GOT3 (cell line): ENCODE results near the gene RAB26.

Experiments
- DNase-seq: peaks from one replicate; lab custom pipeline; 2025; ENCODE audit warnings: mixed read lengths; lab: John Stamatoyannopoulos, UW

The RAB26 gene

GRCh38 chr16:2178321-2179106 is 30.1 kb downstream of the RAB26 start:
- DNase-seq = no peak

- no peak for DNase-seq
Observed at GRCh38 chr16:2179107-2179501, 30.7 kb downstream of the RAB26 start.

DNA sequence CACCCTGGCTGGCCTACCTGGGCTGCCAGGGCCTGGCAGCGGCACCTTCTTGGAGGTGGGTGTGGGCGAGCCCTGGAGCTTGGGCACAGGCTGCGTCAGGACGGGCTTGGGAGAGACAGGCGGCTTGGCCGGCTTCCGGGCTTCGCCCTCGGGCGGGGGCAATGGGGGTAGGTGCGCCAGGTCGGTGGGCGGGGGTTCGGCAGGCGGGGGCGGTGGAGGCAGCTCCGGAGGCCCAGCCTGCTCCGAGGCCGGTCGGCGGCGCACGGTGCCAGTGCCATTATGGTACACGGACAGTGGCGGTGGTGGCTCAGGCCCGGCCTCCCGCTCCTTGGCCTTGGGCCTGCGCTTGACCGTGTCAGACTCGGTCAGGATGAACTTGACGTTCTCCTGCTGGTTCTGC is 31.2 kb downstream of the RAB26 start:
- DNase-seq = no peak

DNA sequence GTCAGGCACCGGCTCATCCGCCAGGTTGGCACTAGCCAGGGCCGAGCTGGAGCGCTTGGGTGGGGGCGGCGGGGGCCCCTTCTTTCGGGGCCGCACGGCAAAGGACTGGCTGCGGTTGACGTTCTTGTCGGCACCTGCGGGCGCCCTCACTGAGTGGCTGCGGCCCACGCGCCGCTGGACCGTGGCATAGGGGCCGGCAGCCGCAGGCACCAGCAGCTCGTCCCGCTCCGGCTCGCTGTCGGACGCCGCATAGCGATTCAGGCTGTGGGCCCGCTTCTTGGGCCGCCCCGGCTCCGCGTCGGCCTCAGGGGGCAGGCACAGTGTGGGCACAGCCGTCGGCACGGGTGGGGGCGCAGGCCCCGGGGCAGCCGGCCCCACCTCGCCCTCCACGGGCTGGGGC is 32.0 kb downstream of the RAB26 start:
- DNase-seq = no peak

GRCh38 chr16:2180962-2181923 is 32.8 kb downstream of the RAB26 start:
- DNase-seq = no peak

DNA sequence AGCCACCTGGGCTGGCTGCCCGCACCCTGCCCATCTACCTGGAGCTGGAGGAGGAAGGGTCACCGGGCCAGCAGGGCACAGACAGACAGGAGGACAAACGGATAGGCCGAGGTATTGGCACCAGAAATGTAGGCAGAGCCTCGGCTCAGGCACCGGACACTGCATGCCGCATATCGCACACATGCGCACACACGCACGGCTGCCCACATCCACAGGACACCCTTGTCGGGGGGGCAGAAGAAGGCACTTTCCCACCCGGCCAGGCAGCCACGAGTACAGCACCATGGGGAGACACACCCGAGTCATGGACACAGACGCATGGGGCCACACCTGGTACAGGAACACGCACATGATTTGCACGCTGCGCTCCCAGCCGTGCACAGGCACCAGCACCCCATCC is 33.5 kb downstream of the RAB26 start:
- DNase-seq = no peak

DNA sequence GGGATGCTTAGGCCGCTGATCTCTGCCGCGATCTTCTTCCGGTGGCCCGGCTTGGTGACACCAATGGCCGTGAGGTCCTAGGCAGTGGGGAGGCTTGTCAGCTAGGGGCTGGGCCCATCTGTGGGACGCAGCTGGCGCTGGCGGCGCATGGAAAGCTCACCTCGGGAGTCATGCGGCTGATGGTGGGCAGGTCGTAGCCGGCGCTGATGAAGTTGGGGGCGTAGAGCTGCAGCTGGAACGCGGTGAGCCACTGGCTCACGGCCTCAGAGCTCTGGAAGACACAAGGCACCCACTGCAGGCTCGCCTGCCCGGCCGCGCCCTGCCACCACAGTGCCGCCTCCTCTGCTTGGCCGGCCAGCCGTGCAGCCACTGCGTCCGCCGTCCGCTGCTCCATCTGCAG is 35.2 kb downstream of the RAB26 start:
- no peak for DNase-seq

- no peak for DNase-seq
Observed at GRCh38 chr16:2184346-2184745, 35.9 kb downstream of the RAB26 start.

- DNase-seq = no peak
Observed at GRCh38 chr16:2184962-2185361, 36.5 kb downstream of the RAB26 start.

- DNase-seq = no peak
Observed at GRCh38 chr16:2186064-2186463, 37.6 kb downstream of the RAB26 start.

- no peak for DNase-seq
Observed at GRCh38 chr16:2186505-2186904, 38.1 kb downstream of the RAB26 start.

DNA sequence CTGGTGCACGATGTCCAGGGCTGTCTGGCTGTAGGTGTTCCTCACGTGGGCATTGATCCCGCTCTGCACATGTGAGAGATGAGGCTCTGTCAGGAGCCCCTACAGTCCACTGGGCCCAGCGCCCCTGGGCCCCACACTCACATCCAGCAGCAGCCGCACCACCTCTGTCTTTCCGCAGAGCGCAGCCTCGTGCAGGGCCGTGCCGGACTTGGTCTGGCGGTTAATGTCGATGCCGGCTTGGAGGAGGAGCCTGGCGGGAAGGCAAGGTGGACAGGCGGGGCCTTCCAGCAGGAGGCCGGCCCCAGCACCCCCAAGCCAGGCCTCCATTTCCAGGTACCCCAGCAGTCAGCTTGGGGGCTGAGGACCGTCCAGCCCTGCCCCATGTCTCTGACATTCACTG is 38.8 kb downstream of the RAB26 start:
- DNase-seq = no peak

GRCh38 chr16:2188395-2188794 is 40.0 kb downstream of the RAB26 start:
- no peak for DNase-seq

GRCh38 chr16:2189252-2189893 is 40.9 kb downstream of the RAB26 start:
- DNase-seq = no peak

GRCh38 chr16:2190002-2190658 is 41.7 kb downstream of the RAB26 start:
- DNase-seq = no peak

DNA sequence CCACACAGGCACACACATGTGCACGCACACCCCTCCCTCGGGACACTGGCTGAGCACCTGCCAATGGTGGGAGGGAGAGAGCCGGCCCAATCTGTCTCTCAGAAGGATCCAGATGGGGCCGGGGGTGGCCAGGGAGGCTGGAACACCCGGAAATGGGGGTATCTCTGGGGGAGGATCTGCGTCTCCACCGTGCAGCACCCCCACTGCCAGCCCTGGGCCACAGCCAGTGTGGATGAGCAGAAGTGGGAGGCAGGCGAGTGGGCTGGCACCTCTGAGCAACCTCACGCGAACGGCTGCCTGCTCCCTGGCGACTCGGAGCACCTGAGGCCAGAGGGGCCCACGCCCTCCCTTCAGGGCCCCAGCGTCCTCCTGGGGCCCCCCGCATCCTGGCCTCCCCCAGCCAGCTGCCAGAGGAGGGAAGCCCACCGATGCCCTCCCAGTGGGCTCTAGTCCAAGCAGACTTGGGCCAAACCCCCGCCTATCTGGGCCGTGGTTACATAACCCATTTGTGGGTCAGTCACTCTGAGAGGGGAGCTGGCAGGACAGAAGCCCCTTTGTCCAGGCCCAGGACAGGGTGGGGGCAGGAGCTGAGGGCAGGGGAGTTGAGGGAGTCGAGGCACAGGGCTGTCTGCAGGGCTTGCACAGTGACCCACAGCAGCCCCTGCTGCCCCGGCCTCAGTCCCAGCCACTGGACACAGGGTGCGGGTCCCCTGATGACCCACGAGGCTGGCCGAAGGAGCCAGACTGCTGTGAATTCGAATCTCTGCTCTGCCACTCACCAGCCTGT is 42.4 kb downstream of the RAB26 start:
- no peak for DNase-seq

DNA sequence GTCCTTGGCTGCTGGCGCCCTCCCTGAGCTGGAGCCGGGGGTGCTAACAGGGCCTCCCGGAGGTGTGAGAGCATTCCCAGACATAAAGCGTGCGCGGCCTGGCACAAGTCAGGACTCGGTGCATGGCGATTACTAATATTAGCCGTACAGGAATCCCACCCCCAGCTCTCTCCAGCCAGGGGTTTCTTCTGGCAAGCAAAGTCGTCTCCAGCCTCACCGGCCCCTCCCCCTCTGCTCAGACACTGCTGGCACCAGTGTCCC is 43.0 kb downstream of the RAB26 start:
- DNase-seq = no peak

GRCh38 chr16:2194166-2194834 is 45.9 kb downstream of the RAB26 start:
- DNase-seq = no peak

DNA sequence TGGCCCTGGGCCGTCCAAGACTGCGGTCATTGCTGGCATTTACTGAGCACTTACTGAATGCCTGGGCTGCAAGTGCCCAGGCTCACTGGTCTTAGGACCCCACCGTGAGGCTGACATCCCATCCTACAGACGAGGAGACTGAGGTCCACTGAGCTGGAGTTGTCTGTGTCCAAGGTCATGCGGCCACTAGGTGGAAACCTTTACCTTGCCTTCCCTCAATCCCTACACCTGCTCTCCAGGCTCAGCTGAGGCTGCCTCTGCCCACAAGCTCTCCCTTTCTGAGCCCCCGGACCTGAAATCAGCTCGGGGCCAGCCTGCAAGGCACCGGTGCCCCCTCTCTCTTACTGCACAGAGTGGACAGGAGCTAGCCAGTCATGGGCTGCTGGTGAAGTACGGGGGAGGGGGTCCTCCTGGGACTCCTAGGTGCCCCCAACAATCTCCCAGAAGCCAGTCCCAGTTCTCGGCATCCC is 46.5 kb downstream of the RAB26 start:
- DNase-seq = no peak

GRCh38 chr16:2195322-2196161 is 47.1 kb downstream of the RAB26 start:
- no peak for DNase-seq
